Colonic mucosa (tissue), 4 donors: ENCODE results near the gene PIGM. TPM values are rescaled to one million over a fixed set of nuclear protein-coding genes. Genes with fewer than 3 reads are reported as not detected.

Experiments
- DNase-seq: peaks from one replicate; pipeline ENCODE4 v3.0.0-alpha.2; 2020
- H3K27ac ChIP-seq: fragments of 200-600 bp; one replicate; pipeline ENCODE4 v1.8.0; 2021
- H3K27me3 ChIP-seq: fragments of 200-600 bp; one replicate; pipeline ENCODE4 v1.8.0; 2021
- H3K36me3 ChIP-seq: fragments of 200-600 bp; one replicate; pipeline ENCODE4 v1.8.0; 2021
- H3K4me1 ChIP-seq: fragments of 200-600 bp; one replicate; pipeline ENCODE4 v1.8.0; 2021; ENCODE audit warnings: mild to moderate bottlenecking
- H3K4me3 ChIP-seq: fragments of 200-600 bp; one replicate; pipeline ENCODE4 v1.8.0; 2021
- H3K9ac ChIP-seq, 2 donors: one replicate each; pipeline ENCODE4 v1.7.0; 2013; ENCODE audit warnings: control low read depth in 2 of 2, low read depth in 2 of 2, low read length in 2 of 2
- H3K9me3 ChIP-seq: fragments of 200-600 bp; one replicate; pipeline ENCODE4 v1.8.0; 2021
- intact Hi-C: fragments of 100-400 bp; cut with DNase I; formaldehyde crosslinking; loops from one replicate; pipeline ENCODE4 v1.14.1; 2022
- total RNA-seq, 2 donors: library from RNA; stranded (reverse); fragmentation: NEBNext Ultra II Directional in 1 of 2; extraction: Animal tissue kit (Norgen Biotek cat#: 25700) in 1 of 2; gene quantifications; one replicate each; pipeline ENCODE4 v1.2.1, GENCODE V29; 2021
- TF ChIP-seq, protein P1 (sequence below): fragments of 200-600 bp; IDR thresholded peaks from one replicate; pipeline ENCODE4 v1.8.0; 2022; ENCODE audit warnings: antibody characterized with exemption, mild to moderate bottlenecking
- donor health status: healthy.
- donor health status: DM: no; HTN: no; CAD: no.
- donor health status: DM: no; HTN: no; CAD: no.

The PIGM gene
- total RNA-seq, 2 donors from 2014 or later = 4.0 to 6.2 TPM

DNA sequence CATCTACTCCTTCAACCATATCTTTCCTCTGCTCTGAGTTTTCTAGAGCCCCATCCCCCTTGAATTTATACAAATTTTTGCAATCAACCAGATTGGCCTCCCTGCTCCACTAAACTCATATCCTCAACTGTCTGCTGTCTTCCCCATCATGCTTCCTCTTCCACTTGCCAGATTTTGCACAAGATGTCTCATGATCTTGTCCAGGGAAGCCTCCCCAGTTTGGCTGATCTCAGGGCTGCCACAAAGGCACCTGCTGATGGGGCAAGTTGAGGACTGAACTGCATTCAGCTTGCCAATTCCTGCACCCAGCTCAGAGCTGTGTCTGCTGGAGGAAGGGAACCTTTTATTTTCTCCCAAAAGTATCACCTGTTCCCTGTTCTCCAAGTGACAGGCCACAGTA is 45.7 kb upstream of the PIGM start:
- TF ChIP-seq, protein P1, sequence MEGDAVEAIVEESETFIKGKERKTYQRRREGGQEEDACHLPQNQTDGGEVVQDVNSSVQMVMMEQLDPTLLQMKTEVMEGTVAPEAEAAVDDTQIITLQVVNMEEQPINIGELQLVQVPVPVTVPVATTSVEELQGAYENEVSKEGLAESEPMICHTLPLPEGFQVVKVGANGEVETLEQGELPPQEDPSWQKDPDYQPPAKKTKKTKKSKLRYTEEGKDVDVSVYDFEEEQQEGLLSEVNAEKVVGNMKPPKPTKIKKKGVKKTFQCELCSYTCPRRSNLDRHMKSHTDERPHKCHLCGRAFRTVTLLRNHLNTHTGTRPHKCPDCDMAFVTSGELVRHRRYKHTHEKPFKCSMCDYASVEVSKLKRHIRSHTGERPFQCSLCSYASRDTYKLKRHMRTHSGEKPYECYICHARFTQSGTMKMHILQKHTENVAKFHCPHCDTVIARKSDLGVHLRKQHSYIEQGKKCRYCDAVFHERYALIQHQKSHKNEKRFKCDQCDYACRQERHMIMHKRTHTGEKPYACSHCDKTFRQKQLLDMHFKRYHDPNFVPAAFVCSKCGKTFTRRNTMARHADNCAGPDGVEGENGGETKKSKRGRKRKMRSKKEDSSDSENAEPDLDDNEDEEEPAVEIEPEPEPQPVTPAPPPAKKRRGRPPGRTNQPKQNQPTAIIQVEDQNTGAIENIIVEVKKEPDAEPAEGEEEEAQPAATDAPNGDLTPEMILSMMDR = no peak
- H3K4me1 ChIP-seq = no peaks in the 10 kb centered on the region
- intact Hi-C loops = no loop called here
- no peak overlapping the region for H3K9ac ChIP-seq
- no peaks in the 10 kb centered on the region for H3K36me3 ChIP-seq
- H3K27ac ChIP-seq = no peak overlapping the region
- DNase-seq = no peak
- H3K9me3 ChIP-seq = no peaks in the 10 kb centered on the region
- peaks cover 4% of the 10 kb centered on the region for H3K27me3 ChIP-seq
- no peak overlapping the region for H3K4me3 ChIP-seq

DNA sequence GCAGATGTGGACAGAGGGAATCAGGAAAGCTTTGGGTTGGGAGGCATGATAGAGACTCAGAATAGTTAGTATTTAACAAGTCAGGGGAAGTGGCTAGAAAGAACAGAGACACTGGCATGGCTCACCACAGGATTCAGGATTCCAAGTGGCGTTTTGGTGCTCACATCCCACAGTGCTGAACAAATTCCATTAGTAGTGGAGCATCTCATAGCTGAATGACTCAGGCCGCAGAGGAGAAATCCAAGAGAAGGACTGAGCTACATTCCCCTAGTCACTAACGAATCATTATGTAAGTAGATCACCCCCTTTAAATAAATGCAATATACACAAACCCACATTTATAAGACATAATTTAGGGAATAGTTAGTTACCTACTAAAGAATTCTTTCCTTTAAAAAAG is 44.5 kb upstream of the PIGM start:
- Histone ChIP-seq H3K4me3 (no peak overlapping the region), H3K27ac (no peak overlapping the region), H3K27me3 (no peaks in the 10 kb centered on the region), H3K9ac (no peak overlapping the region), H3K4me1 (no peaks in the 10 kb centered on the region), H3K36me3 (no peaks in the 10 kb centered on the region), H3K9me3 (no peaks in the 10 kb centered on the region)
- TF ChIP-seq, protein P1 = no peak
- DNase-seq = no peak
- intact Hi-C loops = no loop called here

DNA sequence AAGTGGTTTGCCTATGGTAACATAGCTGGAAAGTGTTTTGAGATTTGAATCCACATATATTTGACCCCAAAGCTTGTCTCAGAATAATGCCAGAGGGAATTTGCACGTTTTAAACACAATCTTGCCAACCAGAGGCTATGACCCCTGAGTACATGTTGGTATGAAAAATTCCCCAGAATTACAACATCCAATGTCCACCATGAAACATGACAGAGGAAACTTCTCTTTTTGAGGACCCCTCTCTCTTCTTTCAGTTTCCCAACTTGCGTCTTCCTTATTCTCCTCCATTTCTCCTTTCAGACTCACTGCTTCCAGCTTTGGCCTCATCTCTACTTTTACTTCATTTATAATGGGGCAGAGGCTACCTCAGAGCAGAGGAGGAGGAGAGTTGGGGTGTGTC is 44.0 kb upstream of the PIGM start:
- H3K27ac ChIP-seq = no peak overlapping the region
- no peaks in the 10 kb centered on the region for H3K4me1 ChIP-seq
- H3K27me3 ChIP-seq = no peaks in the 10 kb centered on the region
- H3K9ac ChIP-seq = no peak overlapping the region
- H3K9me3 ChIP-seq = no peaks in the 10 kb centered on the region
- TF ChIP-seq, protein P1 = no peak
- H3K4me3 ChIP-seq = no peak overlapping the region
- intact Hi-C loops = no loop called here
- H3K36me3 ChIP-seq = no peaks in the 10 kb centered on the region
- DNase-seq = no peak

DNA sequence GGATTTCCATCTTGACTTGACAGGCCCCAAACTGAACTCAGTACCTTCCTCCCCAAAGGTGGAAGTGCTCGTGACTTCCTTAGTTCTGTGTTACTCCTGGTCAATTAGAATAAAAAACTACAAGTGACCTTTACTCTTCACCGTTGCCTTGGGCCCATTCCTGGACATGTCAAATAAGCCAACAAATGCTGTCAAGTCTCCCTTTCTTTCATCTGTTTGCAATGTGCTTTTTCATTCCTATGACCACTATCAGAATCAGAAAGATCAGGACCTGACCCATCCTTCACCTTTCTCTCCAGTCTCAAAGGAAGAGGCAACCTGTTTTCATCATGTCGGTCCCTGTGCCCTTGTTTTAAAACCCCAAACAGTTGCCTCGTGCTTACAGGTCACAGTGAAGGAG is 43.1 kb upstream of the PIGM start:
- TF ChIP-seq, protein P1 = no peak
- no peaks in the 10 kb centered on the region for H3K36me3 ChIP-seq
- intact Hi-C loops = no loop called here
- H3K27ac ChIP-seq = no peak overlapping the region
- no peaks in the 10 kb centered on the region for H3K9me3 ChIP-seq
- peaks cover 1% of the 10 kb centered on the region for H3K27me3 ChIP-seq
- DNase-seq = no peak
- H3K4me3 ChIP-seq = no peak overlapping the region
- H3K9ac ChIP-seq = no peak overlapping the region
- H3K4me1 ChIP-seq = no peaks in the 10 kb centered on the region

DNA sequence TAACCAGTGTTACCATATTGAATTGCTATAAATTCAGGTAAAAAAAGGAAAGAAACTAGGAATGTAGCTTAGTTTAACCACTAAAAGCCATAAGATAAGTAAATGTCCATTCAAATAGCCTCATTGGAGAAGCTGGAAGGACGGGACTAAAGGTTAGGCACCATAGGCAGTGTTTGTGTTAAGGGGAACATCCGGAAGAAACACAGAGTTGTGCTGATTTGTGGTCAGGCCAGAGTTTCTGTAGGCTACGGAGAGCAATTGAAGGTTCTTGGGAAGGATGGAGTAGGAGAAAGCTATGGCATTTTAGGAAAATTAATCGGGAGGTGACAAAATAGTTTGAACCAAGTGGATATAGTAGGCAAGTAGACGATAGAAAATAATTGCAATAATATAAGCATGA is 39.5 kb upstream of the PIGM start:
- intact Hi-C loops = no loop called here
- TF ChIP-seq, protein P1 = no peak

More for the DNA sequence above, 39.5 kb upstream of the PIGM start:
- DNase-seq = no peak
- Histone ChIP-seq H3K4me1 (no peaks in the 10 kb centered on the region), H3K9ac (no peak overlapping the region), H3K27me3 (peaks cover 5% of the 10 kb centered on the region), H3K9me3 (no peaks in the 10 kb centered on the region), H3K27ac (no peak overlapping the region), H3K36me3 (no peaks in the 10 kb centered on the region), H3K4me3 (no peak overlapping the region)
